SH-SY5Y (cell line): ENCODE data around the gene PYGO2.

Source experiments
- GATA2 ChIP-seq: IDR thresholded peaks from 2 replicates; pipeline ENCODE4 v1.6.1; 2011; ENCODE audit warnings: mild to moderate bottlenecking, low read depth, low read length
- GATA3 ChIP-seq: IDR thresholded peaks from 2 replicates; pipeline ENCODE4 v1.6.1; 2011; ENCODE audit warnings: low read depth, mild to moderate bottlenecking, low read length, moderate library complexity

The PYGO2 gene

DNA sequence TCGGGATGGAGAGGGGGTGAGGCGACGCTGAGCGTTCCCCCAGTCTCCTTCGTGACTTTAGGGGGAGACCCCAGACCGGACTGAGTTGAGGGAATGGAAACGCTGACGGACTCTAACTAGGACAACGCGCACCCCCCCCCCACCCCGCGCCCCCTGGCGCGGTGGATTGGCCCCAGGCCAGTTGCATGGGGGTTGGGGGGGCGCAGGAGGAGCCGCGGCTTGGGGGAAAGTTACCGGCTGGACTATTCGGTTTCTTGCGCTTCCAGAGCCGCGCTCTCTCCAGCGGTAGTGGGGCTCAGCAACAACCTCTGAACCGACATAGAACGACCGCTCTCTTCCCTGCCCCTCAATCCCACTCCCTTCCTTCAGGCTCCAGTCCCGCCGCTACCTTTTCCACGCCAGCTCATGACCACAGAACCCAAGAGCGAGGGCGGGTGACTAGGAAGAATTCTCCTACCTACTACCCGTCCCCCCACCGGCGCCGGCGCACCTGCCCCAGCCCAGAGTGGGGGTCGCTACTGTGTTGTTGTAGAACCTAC is 41.7 kb upstream of the PYGO2 start:
- TF ChIP-seq GATA2: no peak
- no peak for TF ChIP-seq GATA3

DNA sequence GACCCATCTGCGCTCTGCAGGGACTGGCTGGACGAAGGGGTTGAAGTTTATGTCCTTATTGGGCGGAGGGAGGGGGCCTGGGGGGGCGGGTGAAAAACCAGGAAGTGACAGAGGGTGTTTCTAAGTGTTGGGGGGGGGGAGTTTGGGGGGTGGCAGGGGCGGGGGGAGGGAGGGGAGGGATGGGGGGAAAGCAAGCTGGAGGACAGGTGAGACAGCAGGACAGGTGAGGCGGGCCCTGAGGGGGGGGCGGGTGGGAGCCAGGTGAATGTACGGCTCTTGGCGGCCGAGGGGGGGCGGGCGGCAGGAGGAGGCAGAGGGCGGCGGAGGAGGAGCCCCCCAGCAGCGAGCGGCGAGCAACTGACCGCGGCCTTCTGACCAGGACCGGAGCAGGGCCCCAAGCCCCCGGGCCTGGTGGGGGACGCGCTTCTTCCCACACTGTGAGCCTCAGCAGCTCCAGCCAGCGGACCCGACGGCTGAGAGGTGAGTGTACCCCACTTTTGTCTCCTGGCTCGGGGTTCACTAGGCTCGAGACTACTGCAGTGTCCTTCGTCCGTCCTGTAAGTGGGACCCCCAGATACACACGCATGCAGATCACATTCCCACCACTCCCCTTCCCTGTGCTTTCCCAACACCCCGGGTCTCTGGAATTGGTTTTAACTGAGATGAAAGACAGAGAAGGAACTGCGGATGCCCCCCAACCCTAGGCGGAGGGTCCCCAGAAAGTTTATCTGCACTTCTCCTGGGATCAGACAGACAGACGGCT is 41.1 kb upstream of the PYGO2 start, which contains the start of gene ZBTB7B:
Gene ZBTB7B, plus strand, starts transcription at position 339 of the 763 bp plus-strand sequence. CDS start 11,859 bp downstream, outside the sequence.
- TF ChIP-seq GATA2 (no peak), GATA3 (no peak)

DNA sequence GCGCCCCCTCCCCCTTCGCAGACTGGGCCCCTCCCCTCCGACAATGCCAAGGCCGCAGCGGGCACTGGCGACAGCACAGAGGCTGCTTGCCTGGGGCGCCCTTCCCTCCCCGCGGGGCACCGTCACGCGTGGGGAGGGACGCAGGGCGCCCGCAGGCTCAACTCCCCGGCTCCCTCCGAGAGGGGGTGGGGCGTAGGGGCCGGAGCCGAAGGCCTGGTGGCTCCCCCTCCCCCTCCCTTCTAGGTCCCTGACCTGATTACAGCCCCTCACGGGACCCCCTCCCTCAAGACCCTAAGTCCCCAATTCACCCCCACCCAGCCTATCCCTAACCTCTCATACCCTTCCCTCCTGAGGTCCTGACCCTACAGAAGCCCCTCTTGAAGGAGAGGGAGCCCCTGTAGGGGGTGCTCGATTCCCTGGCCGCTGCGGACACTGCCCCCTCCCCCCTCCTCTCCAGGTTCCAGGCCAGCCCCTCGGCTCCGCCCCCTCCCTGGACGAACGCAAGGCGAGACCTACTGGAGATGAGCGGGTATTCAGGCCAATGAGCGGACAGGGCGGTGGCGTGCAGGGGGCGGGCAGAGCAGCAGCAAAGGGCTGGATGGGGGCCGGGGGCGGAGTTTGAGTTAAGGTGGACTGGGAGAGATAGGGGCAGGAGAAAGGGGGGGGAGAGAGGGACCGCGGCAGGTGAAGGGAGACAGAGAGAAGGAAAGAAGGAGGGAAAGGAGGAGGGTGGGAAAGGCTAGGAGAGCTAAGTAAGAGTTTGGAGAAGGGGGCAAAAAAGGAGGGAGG is 40.3 kb upstream of the PYGO2 start:
- TF ChIP-seq GATA3: no peak
- TF ChIP-seq GATA2: no peak

DNA sequence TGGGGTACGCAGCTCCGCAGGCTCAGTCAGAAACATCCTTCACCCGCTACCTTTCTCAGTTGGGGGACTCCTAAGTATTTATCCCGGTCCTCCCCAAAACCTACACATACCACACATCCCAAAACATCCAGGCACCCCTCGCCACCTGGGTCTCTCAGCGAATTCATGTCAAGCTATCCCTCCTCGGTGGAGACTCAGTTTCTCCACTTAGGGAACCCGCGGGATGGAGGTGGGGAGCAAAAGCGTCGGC is 39.8 kb upstream of the PYGO2 start:
- TF ChIP-seq GATA3: no peak
- TF ChIP-seq GATA2: no peak

DNA sequence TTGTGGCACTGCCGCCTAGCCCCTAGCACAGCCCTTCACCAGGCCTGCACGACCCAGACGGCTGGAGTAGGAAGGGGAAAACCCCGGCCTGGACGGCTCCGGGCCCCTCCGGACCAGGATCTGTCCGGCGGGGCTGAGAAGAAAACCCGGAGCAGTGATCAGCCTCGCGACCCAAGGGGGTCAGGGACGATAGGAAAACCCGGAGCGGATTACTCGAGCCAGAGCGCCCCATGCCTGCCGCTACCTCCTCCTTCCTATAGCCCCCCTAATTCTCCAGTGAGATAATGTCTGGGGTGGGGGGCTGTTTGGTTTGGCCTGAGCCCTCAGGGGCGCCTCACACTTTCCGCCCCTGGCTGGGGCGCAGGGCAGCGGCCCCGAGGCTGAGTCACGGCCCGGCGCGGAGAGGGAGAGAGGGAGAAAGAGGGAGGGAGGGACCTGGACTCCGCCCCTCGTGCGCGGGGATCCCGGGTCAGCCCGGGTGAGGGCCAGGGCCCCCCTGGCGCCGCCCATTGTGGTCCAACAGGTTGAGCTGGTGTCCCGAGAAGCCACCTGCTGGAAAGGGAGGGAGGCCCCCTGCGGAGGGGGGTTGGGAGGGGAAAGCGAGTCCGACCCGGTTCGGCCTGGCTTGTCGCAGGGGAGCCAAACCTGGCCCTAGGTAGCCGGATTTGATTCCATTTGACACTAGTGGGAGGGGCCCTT is 39.3 kb upstream of the PYGO2 start:
- no peak for TF ChIP-seq GATA3
- 0 out of 2 replicates have a peak, but pooled peaks have one; percentile 24 for TF ChIP-seq GATA2

DNA sequence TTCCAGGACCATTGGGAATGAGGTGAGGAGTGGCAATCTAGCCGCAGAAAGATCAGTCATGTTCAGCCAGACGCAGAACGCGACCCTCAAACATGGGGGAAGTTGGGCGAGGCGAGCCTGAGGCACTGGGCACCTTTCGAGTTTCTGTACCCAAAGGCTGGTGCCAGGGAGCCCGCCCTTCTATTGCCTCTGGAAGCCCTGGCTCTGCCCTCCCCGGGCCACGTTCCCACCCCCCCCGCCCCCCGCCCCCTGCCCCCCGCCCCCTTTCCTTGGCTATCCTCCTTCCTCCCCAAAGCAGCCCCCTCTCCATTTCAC is 38.8 kb upstream of the PYGO2 start:
- TF ChIP-seq GATA2: no peak

DNA sequence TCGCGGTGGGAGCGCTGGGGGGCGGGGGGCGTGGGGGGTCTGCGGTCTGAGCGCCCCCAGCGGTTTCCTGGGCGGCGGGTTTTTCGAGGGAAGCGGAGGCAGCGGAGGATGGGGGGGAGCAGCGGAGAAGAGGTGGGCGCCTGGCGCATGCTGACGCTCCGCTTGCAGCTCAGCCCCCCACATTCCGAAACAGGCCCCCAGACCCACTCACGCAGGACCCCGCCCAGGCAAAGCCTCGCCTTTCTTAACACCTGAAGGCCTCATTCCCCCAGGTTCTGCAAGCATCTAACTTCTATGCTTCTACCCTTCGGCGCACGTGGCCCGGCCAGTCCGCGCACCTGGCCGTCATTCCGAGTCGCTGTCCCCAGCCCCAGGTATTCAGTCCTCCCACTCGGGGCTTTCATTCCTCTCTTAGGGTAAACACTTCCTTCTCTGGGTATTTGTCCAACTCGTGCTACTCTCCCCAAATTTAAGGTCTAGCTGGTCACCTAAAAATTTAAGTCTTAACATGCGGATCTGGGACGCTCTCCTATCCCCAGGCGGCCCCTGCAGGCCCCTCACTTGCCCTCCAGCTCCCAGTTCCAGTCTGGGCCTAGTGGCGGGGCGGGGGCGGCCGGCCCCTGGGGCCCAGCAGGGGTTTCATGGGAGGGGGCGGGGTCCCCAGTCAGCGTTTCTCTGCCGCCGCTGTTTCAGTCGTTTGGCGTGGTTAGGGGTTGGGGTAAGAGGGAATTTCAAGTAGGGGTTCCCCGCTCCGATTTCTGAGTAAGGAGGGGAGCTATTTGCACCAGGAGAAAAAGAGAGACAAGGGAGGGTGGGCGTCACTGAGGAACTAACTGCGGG is 38.2 kb upstream of the PYGO2 start:
- TF ChIP-seq GATA3 (no peak), GATA2 (no peak)

DNA sequence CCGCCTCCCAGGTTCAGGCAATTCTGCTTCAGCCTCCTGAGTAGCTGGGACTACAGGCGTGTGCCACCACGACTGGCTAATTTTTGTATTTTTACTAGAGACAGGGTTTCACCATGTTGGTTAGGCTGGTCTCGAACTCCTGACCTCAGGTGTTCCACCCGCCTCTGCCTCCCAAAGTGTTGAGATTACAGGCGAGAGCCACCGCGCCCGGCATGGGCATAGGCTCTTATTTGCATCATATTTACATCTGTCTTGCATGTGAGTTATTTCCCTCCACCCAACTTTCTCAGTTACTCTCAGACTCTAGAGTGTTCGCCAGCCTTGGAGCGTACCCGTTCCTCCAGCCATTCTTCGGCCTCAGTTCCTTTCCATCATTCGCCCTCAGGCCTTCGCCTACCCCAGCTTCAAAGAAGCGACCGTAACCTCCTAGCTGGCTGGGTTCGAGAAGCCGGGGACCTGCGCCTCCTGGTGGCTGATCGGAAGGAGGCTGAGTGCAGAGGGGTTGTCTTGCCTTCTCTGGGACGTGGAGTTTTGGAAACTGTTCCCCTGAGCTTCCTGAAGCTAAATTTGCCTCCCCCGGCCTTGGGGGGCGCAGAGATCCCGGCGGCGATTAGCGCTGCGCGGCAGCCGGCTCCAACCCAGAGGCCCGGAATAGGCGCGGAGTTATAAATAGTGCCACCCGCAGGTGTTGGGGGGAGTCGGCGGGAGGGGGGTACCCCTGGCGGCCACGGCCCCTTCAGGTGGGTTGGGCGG is 37.4 kb upstream of the PYGO2 start:
- TF ChIP-seq GATA3: no peak
- TF ChIP-seq GATA2: peak; percentile 92

DNA sequence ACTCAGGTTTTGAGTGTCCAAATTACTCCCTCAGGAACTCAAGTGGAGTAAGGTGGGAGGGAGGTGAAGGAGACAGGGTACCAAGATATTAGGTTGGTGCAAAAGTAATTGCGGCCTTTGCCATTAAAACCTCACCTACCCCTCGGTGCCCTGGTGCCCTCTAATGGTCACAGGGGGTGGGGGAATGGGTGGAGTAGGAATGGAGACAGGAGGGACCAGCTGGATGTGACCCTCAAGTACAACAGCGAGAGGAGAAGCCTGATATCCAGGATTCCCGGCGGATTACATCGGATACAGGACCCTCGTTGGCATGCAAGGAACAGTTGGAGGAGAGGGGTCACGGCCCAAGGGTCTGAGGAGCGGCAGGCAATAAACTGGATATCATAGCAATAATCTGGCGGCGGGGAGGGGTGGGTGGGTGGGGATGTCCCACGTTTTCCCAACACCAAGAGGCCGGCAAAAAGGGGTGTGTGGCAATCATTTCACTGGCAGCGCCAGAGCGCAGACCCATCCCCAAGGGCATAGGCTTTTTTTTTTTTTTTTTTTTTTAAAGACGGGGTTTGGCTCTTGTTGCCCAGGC is 36.7 kb upstream of the PYGO2 start:
- no peak for TF ChIP-seq GATA2
- TF ChIP-seq GATA3: no peak

DNA sequence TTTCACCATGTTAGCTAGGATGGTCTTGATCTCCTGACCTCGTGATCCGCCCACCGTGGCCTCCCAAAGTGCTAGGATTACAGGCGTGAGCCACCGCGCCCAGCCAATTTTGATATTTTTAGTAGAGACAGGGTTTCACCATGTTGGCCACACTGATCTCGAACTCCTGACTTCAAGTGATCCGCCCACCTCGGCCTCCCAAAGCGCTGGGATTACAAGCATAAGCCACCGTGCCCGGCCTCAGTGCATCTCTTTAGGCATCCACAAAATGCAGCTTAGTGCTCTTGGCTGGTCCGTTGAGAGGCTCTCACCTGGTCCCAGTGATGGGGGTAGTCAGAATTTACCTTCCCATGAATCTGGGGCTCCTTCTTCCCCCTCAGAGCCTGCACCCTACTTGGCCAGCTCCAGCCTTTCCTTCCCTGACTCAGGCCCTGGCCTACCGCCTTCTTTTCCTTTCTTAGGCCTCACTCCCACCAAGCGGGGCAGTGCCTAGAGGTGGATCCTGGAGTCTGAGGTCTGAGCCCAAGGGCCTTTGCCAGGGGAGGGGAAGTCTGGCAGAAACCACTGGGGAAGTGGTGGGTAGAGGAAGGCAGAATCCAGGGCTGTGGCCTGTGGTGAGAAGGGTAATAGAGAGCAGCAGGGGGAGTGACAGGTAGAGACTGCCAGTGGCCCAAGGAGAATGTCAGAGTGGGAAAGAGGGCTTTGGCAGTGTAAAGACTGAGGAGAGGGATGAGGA is 35.6 kb upstream of the PYGO2 start:
- no peak for TF ChIP-seq GATA3
- TF ChIP-seq GATA2: no peak

DNA sequence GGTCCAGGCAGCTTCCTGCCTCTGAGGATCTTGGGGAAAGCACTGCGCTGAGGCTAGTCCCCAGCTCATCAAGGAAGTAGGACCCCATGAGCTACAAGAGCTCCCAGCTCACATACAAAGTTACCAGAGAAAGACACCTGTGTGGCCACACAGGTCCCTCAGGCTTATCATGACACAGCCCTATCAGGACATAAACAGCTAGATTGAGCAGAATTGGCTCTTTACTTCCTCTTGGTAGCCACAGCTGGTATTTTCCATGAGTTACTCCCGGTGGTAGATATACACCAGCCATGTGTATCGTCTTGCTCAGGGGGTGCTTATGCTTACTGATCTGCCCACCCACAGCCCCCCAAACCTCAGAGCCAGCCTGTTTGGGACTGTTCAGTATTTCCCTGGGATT is 33.0 kb upstream of the PYGO2 start:
- TF ChIP-seq GATA3 (no peak), GATA2 (no peak)

DNA sequence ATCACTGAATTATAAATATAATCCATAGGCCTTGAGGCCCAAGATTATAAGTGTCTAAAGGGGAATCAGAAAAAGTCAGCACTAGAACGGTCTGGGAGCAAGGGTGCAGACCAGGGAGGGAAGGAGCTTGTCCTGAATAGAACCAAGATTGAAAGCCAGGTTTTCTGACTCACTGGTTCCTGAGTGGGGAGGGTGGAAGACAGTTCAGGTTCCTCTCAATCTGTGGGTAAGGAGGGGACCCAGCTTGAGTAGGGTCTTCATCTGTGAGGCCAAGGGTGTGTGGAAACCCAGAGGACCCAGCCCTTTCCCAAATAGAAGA is 32.6 kb upstream of the PYGO2 start:
- TF ChIP-seq GATA3 (no peak), GATA2 (no peak)
